ENCODE data around the gene PRKCSH.

DNA sequence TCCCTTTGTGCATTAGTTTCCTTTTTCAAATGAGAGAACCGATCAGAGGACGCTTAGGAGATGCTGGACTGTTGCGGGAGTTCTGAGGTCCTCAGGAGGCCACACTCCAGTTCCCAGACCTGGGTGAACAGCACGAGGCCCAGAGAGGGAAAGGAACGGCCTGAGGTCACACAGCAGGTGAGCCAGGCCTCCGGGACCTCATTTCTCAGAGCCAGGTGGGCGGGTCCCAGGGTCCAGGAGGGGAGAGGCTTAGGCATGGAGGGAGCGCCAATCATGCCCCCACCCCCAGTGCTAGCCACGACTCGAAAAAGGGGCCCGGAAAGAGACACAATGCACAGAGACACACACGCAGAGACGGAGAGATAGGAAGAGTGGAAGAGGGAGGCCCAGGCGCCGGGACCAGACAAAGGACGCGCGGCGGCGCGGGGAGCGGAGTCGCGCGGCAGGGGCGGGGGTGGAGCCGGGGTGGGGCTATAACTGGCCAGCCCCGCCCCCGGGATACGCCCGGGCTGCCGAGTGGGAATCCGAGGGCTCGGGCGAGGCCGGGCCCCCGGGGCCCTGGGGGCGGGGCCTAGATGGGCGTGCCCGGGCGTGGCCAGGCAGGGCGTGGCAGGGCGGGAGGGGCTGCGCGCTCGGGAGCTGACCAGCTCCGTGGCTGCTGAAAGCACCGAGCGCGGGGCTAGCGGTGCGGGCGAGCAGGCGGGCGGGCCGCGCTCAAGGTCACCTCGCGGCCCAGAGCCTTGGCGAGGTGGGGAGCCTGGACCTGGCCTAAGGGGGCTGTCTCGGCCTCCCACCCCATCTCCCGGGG is 43.9 kb downstream of the PRKCSH start:
- TF ChIP-seq, protein P1, sequence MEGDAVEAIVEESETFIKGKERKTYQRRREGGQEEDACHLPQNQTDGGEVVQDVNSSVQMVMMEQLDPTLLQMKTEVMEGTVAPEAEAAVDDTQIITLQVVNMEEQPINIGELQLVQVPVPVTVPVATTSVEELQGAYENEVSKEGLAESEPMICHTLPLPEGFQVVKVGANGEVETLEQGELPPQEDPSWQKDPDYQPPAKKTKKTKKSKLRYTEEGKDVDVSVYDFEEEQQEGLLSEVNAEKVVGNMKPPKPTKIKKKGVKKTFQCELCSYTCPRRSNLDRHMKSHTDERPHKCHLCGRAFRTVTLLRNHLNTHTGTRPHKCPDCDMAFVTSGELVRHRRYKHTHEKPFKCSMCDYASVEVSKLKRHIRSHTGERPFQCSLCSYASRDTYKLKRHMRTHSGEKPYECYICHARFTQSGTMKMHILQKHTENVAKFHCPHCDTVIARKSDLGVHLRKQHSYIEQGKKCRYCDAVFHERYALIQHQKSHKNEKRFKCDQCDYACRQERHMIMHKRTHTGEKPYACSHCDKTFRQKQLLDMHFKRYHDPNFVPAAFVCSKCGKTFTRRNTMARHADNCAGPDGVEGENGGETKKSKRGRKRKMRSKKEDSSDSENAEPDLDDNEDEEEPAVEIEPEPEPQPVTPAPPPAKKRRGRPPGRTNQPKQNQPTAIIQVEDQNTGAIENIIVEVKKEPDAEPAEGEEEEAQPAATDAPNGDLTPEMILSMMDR (IDR thresholded peaks at IDR 0.05): no peak
- TF ChIP-seq POLR2AphosphoS5 (IDR thresholded peaks at IDR 0.05; ENCODE audit: insufficient read depth in 1 of 2, low read depth in 1 of 2) (no peak), POLR2A (IDR thresholded peaks at IDR 0.05) (no peak)

Data from vagina (tissue), 2 donors.